CD4-positive, alpha-beta T cell (primary cell): ENCODE measurements around the gene KIF14. TPM values are rescaled to one million over a fixed set of nuclear protein-coding genes. Genes with fewer than 3 reads are reported as not detected.
A peak's percentile ranks its signal among the peaks of the same experiment; 100 is the strongest.
"Not testable (repeated sequence)": the region's sequence is repeated elsewhere in the genome, so short reads cannot be mapped to it uniquely, and the experiment has no call there.

Experiments used
- ATAC-seq: fragments of 200-7000 bp; cut with Tn5 transposase; one replicate; pipeline ENCODE4 v1.10.0; 2022; ENCODE audit warnings: mild to moderate bottlenecking; ENCODE audit not compliant: poor library complexity
- CTCF ChIA-PET: fragments of 350-600 bp; sonication (Branson Sonifier 250); formaldehyde crosslinking; loops from one replicate; lab custom pipeline; 2021; ENCODE audit warnings: antibody characterized with exemption, inconsistent platforms; lab: Charles Lee
- POLR2A ChIA-PET: fragments of 350-600 bp; sonication (Branson Sonifier 250); formaldehyde crosslinking; loops from one replicate; lab custom pipeline; 2021; ENCODE audit warnings: antibody characterized with exemption, inconsistent platforms; lab: Charles Lee
- DNase-seq, 14 experiments: peaks; one replicate each; pipeline ENCODE4 v3.0.0-alpha.2; 2013 to 2020; ENCODE audit warnings: mixed read lengths in 2 of 14
- H3K27ac ChIP-seq, 2 donors: one replicate each; pipeline versions ENCODE4 v1.5.1 to v1.7.0; 2013; ENCODE audit warnings: low read length in 2 of 2, low read depth in 1 of 2, mild to moderate bottlenecking in 1 of 2
- H3K27me3 ChIP-seq, 2 experiments: 1 replicate in 1 of 2; 2 replicates in 1 of 2; pipeline versions ENCODE4 v1.6.1 to v1.7.0; 2013; ENCODE audit warnings: low read length in 2 of 2, control low read depth in 1 of 2, mild to moderate bottlenecking in 1 of 2, moderate library complexity in 1 of 2; ENCODE audit not compliant: insufficient read depth in 2 of 2, control insufficient read depth in 1 of 2
- H3K36me3 ChIP-seq: one replicate; pipeline ENCODE4 v1.6.1; 2013; ENCODE audit warnings: low read length, control low read depth; ENCODE audit not compliant: insufficient read depth
- H3K4me1 ChIP-seq: one replicate; pipeline ENCODE4 v1.6.1; 2013; ENCODE audit warnings: low read length, control low read depth; ENCODE audit not compliant: insufficient read depth
- H3K4me3 ChIP-seq: one replicate; pipeline ENCODE4 v1.5.1; 2013; ENCODE audit warnings: mild to moderate bottlenecking, low read length, moderate library complexity
- H3K9me3 ChIP-seq, 2 experiments: 1 replicate in 1 of 2; 2 replicates in 1 of 2; pipeline versions ENCODE4 v1.6.1 to v1.7.0; 2013; ENCODE audit warnings: low read length in 2 of 2, mild to moderate bottlenecking in 2 of 2, control low read depth in 1 of 2, moderate library complexity in 1 of 2; ENCODE audit not compliant: control insufficient read depth in 1 of 2, insufficient read depth in 1 of 2
- H3K27ac Mint-ChIP-seq: one replicate; pipeline ENCODE4 v1.8.0; 2020; ENCODE audit warnings: mixed read lengths
- H3K27me3 Mint-ChIP-seq: one replicate; pipeline ENCODE4 v1.8.0; 2021; ENCODE audit warnings: mixed read lengths
- H3K36me3 Mint-ChIP-seq: one replicate; pipeline ENCODE4 v1.8.0; 2021; ENCODE audit warnings: low read depth, mixed read lengths
- H3K4me1 Mint-ChIP-seq: one replicate; pipeline ENCODE4 v1.8.0; 2021; ENCODE audit warnings: low read depth, mixed read lengths
- H3K4me3 Mint-ChIP-seq: one replicate; pipeline ENCODE4 v1.8.0; 2020; ENCODE audit warnings: mild to moderate bottlenecking, mixed read lengths
- H3K9me3 Mint-ChIP-seq: one replicate; pipeline ENCODE4 v1.8.0; 2020; ENCODE audit warnings: mixed read lengths
- CTCF ChIP-seq: fragments of 200-600 bp; IDR thresholded peaks from one replicate; pipeline ENCODE4 v1.8.0; 2022; ENCODE audit warnings: antibody characterized with exemption, mild to moderate bottlenecking
- intact Hi-C, 2 experiments: fragments of 100-400 bp; cut with DNase I in 1 of 2; cut with micrococcal nuclease in 1 of 2; formaldehyde crosslinking; loops; one replicate each; pipeline versions ENCODE4 v1.15.1 to v1.9.0; 2023 to 2025; cut with DNase I, micrococcal nuclease
- total RNA-seq, 174 experiments: library from RNA in 2 of 174; stranded (reverse) in 2 of 174; gene quantifications; one replicate each; pipeline ENCODE4 v1.2.3 and lab custom pipeline; 2021 to 2026

KIF14 gene
- total RNA-seq, 2 experiments from 2014 or later: 0.11 TPM

- H3K27me3 ChIP-seq: no peaks in the 10 kb centered on the region
- Mint-ChIP-seq H3K27me3 (no peaks in the 10 kb centered on the region), H3K4me3 (no peak overlapping the region), H3K9me3 (no peaks in the 10 kb centered on the region), H3K27ac (no peak overlapping the region), H3K4me1 (no peaks in the 10 kb centered on the region), H3K36me3 (no peaks in the 10 kb centered on the region)
- intact Hi-C loops: no loop called here
- no peak overlapping the region for H3K27ac ChIP-seq
- no peak for TF ChIP-seq CTCF
- no peak overlapping the region for H3K4me3 ChIP-seq
- DNase-seq: no peak
- ATAC-seq: no peak
- ChIA-PET CTCF (interaction anchor here (1.2 kb wide), 1 partner anchor 9 kb away, joined by 3 read pairs; no protein-coding TSS in a partner anchor), POLR2A (interaction anchor here (1.1 kb wide), 1 partner anchor 79 kb away, joined by 3 read pairs; no protein-coding TSS in a partner anchor)
- H3K36me3 ChIP-seq: no peaks in the 10 kb centered on the region
- H3K4me1 ChIP-seq: no peaks in the 10 kb centered on the region
- no peaks in the 10 kb centered on the region for H3K9me3 ChIP-seq
These were observed 58.7 kb downstream of the KIF14 start for GRCh38 chr1:200561856-200562214.

GRCh38 chr1:200558866-200559459 lies 61.6 kb downstream of the KIF14 start:
- no peak overlapping the region for H3K27ac Mint-ChIP-seq
- ATAC-seq (no peak), DNase-seq (peak in 4 of 14 experiments; percentile 10 to 58 (median 45))
- ChIA-PET POLR2A (interaction anchor here (0.6 to 1.0 kb wide), 3 partner anchors 29 to 242 kb away, joined by 3 to 4 read pairs (median 3); no protein-coding TSS in a partner anchor), CTCF (interaction anchor here (0.6 to 2.0 kb wide), 4 partner anchors 9 to 244 kb away, joined by 3 to 7 read pairs (median 4); no protein-coding TSS in a partner anchor)
- no peak overlapping the region for H3K4me3 Mint-ChIP-seq
- no peaks in the 10 kb centered on the region for H3K27me3 ChIP-seq
- no peak overlapping the region for H3K4me3 ChIP-seq
- intact Hi-C loops: loop anchor here (1.0 to 5.0 kb wide), 3 partner anchors 244 to 483 kb away; no protein-coding TSS in a partner anchor
- peak; percentile 67 for TF ChIP-seq CTCF
- no peaks in the 10 kb centered on the region for H3K9me3 Mint-ChIP-seq
- H3K27ac ChIP-seq: no peak overlapping the region
- H3K9me3 ChIP-seq: no peaks in the 10 kb centered on the region
- H3K4me1 Mint-ChIP-seq: no peaks in the 10 kb centered on the region
- H3K27me3 Mint-ChIP-seq: no peaks in the 10 kb centered on the region
- H3K36me3 ChIP-seq: no peaks in the 10 kb centered on the region
- H3K36me3 Mint-ChIP-seq: no peaks in the 10 kb centered on the region
- no peaks in the 10 kb centered on the region for H3K4me1 ChIP-seq

- H3K27me3 ChIP-seq: no peaks in the 10 kb centered on the region
- Mint-ChIP-seq H3K9me3 (no peaks in the 10 kb centered on the region), H3K4me1 (no peaks in the 10 kb centered on the region), H3K36me3 (no peaks in the 10 kb centered on the region), H3K27me3 (no peaks in the 10 kb centered on the region), H3K4me3 (no peak overlapping the region), H3K27ac (no peak overlapping the region)
- no peak for TF ChIP-seq CTCF
- H3K4me1 ChIP-seq: no peaks in the 10 kb centered on the region
- ChIA-PET CTCF (interaction anchor here (1.2 kb wide), 1 partner anchor 17 kb away, joined by 4 read pairs; no protein-coding TSS in a partner anchor), POLR2A (no interaction called here)
- intact Hi-C loops: loop anchor here in 1 of 2 experiments (5.0 kb wide), 1 partner anchor 486 kb away; no protein-coding TSS in a partner anchor
- no peaks in the 10 kb centered on the region for H3K9me3 ChIP-seq
- H3K4me3 ChIP-seq: no peak overlapping the region
- DNase-seq: no peak
- H3K27ac ChIP-seq: no peak overlapping the region
- H3K36me3 ChIP-seq: no peaks in the 10 kb centered on the region
- no peak for ATAC-seq
These were observed 64.5 kb downstream of the KIF14 start for GRCh38 chr1:200556002-200556401.

GRCh38 chr1:200552737-200553136 lies 67.8 kb downstream of the KIF14 start:
- H3K27me3 ChIP-seq, H3K27ac ChIP-seq, H3K27ac Mint-ChIP-seq, H3K4me1 Mint-ChIP-seq, H3K27me3 Mint-ChIP-seq, H3K4me3 Mint-ChIP-seq, intact Hi-C loops, H3K36me3 ChIP-seq, H3K36me3 Mint-ChIP-seq, H3K4me3 ChIP-seq, H3K4me1 ChIP-seq, ATAC-seq, H3K9me3 Mint-ChIP-seq, H3K9me3 ChIP-seq, DNase-seq, POLR2A ChIA-PET: not testable (repeated sequence)
- CTCF ChIA-PET: interaction anchor here (0.7 kb wide), 1 partner anchor 10 kb away, joined by 3 read pairs; no protein-coding TSS in a partner anchor
